Cortex of kidney (tissue), 1 donor: ENCODE data around the gene VILL.

ENCODE experiments used
- DNase-seq: peaks from one replicate; lab custom pipeline; 2025; lab: John Stamatoyannopoulos, UW

Gene VILL

DNA sequence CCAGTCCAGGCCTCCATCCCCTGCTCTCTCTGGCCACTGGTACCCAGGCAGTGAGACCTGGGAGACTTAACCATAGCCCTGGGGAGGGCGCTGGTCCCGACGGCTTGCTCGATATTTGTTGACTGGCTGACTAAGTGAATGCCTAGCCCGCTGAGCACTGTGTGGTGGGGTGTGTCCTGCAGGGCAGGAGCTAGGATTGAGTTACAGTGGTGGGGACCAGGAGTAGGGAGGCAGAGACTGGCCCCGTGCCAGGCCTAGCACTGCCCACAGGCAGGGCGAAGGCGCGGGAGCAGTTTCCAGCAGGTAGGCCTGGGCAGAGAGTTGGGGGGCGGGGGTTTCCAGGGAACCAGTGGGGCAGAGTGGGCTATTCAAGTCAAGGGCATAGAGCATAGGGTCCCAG, at the start of gene VILL:
Gene VILL (plus strand): TSS at position 260 of the 400 bp plus-strand sequence. CDS start 2,887 bp downstream, outside the sequence.
- DNase-seq, result no peak

DNA sequence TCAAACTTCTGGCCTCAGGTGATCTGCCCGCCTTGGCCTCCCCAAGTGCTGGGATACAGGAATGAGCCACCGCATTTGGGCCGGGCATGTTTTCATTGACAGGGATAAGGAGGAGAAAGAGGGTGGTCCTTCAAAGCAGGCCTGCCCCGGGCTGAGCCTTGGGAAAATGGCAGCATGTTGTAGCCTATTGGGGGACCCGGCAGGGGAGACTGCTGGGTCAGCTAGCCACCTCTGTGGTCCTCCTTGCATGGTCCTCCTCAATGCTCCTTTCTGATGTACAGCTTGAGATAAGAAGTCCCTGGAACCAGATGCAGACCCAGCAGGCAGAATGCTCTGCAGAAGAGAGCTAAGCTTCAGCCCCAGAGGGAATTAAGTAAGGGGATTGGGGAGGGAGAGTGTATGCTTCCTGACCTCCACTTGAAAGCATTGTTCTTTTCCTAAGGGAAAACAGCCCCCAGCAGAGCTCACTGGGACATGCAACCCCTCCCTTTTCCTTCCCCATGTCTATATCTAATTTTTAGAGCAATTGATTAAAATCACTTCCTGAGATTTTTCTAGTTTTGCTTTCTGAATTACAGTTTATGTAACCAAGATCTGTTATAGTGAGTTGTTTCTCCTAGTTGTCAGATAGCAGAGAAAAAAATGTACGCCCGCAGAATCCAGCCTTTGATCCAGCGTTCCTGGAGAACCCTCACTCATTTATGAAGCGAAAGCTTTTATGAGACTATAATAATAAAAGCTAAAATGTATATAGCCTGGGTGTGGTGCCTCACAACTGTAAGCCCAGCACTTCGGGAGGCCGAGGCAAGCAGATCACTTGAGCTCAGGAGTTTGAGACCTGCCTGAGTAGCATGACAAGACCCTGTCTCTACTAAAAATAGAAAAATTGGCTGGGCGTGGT, 48.7 kb upstream of the VILL start:
- DNase-seq, result no peak

- DNase-seq, result no peak
Observed at GRCh38 chr3:37942646-37943045, 47.9 kb upstream of the VILL start.

GRCh38 chr3:37943126-37943525, 47.5 kb upstream of the VILL start:
- DNase-seq, result no peak

DNA sequence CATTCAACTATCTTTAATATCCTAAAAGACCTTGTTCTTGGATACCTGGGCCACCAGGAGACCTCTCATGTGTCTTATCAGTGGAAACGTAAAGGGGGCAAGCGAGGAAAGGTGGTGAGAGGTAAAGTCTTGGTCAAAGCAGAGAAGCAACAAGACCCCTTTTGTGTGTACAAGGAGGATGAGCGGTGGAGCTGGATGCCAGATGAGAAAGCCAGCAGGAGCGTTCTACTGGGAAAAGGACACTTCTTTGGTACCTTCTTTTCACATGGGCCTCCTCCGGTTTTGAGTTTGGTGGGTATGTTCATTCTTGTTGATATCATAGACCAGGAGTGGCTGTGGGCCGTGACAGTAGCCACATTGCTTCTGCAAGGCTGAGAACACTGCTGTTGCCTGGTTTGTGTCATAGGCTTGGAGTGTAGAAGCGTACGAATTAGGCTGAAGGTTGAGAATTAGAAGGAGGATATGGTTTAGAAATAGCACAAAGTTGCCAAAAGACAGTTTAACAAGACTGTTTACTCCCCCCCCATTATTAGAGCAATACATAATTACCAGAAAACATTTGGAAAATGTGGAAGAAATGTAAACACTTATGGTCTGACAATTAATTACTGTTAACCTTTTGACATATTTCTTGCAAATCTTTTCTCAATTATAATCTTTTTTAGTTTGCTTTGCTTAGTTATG, 46.8 kb upstream of the VILL start:
- no peak for DNase-seq

GRCh38 chr3:37944391-37944842, 46.2 kb upstream of the VILL start:
- DNase-seq, result no peak

DNA sequence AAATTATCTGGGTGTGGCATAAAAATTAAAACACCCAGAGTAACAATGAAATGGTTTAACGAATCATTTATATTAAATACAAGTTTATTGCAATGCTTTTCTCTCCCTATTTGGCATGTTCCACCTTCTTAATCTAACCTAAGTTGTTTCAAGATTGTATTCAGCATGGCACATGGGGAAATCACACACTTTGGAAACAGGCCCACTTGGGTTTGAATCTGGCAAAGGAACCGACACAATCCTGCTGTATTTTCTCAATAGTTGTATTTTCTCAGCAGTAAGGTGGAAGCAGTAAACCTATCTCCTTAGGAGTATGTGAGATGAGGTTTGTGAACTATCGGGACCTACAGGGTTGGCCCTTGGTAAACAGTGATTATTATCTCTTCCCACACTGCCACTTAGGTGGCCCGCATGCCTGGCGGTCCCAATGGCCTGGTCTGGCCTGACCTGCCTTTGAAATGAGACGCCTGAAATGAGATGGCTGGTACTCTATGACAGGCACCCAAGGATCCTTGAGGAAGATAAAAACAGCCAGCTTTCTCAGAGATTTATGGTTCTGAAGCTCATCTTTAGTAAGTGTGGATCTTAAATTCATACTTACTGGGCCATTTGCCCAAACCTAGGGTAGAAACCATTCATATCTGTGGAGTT, 45.3 kb upstream of the VILL start:
- no peak for DNase-seq

DNA sequence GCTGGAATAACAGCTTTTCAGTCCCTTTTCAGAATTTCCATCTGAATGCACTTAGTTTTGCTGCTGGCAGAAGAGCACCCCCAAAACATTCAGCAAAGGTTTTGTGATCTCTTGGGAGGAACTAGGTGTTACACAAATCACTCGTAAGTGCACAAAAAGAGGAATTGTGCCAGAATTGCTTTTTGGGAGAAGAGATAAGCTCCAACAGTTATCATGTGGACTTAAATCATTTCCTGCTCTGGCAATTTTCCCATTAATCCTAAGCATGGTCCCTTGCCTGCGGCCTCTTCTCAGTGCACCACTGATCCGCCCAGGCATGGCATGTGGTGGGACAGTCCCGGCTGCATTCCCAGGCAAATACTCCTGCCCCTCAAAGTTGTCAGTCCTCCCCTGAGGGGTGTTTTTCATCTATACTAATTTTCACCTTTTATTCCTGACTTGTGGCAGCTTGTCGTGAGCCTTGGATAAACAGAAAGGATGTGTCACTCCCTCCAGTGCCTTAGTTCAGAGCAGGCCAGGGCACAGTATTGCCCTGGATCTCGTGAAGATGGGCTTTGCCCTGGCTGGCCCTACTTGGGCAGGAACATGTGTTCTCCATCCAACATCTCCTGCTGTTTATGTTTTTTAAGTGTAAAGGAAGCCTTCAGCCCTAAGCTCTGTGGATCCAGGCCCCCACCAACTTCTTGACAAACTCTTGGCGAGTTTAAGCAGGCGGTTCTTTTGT, 44.6 kb upstream of the VILL start:
- no peak for DNase-seq

DNA sequence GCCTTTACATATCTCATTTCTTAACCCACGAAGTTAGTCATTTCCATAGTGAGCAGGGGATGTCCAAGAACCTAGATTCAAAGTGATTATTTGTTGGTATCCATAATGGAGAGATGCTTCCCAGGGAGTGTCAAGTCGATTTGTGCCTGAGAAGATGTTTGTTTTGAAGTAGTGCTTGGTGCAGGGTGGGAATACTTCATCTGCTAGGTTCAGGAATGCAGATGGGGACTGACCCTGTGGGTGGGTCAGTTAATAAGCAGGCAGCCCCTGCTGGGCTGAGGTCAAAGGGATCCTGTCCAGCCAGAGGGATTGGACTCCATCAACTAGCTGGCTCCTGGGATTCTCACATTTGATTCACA, 44.1 kb upstream of the VILL start:
- no peak for DNase-seq

DNA sequence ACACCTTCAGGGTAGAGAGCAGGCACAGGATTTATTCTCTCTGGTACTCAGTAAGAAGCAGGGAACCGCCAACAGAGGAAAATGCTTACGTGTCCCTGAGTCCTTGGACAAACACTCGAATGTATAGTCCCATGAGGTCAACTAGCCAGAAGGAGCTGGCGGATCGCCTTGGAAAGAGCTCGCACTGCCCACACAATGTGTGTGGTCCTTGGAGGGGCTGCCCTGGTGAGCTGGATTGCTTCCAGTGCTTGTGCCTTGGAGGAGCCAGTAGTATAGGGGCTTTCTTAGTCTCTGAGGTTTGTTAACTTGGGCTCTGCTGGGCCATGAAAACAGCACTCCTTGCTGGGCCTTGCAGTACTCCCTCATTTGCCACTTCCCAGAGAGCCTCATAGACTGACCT, 40.7 kb upstream of the VILL start:
- DNase-seq, result no peak

DNA sequence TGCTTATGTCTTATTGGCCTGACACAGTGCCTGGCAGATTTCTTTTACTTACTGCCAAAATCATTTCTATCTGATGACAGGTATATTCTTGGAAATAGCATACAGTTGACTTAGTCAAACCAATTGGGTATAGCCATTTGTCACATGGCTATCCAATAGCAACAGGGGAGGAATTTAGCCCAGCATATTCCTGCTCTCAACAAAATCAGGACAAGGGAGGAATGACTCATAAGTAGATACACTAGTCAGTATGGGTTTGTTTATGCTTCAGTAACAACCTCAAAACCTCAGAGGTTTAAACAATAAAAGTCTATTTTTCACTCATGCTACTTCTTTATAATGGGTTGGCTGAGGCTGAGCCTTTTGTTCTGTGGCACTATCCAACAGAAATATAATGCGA, 38.0 kb upstream of the VILL start:
- DNase-seq, result no peak

- no peak for DNase-seq
Observed at GRCh38 chr3:37953226-37953625, 37.4 kb upstream of the VILL start.

- DNase-seq, result no peak
Observed at GRCh38 chr3:37953707-37954394, 36.7 kb upstream of the VILL start.

DNA sequence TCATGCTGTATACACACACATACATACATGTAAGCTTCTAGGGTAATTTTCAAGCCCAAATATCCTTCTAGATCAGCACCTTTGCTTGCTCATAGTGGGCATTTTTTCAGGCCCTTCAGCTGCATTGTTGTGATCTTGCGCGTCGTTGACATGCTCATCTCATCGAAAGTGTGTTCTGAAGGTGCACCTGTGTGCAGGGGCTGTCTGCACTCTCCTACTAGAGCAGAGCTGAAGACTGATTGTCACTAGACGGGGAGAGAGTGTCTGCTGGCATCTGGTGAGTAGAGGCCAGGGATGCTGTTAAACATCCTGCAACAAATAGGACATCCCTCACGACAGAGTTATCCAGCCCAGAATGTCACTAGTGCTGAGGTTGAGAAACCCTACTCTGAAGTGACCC, 35.7 kb upstream of the VILL start:
- no peak for DNase-seq

DNA sequence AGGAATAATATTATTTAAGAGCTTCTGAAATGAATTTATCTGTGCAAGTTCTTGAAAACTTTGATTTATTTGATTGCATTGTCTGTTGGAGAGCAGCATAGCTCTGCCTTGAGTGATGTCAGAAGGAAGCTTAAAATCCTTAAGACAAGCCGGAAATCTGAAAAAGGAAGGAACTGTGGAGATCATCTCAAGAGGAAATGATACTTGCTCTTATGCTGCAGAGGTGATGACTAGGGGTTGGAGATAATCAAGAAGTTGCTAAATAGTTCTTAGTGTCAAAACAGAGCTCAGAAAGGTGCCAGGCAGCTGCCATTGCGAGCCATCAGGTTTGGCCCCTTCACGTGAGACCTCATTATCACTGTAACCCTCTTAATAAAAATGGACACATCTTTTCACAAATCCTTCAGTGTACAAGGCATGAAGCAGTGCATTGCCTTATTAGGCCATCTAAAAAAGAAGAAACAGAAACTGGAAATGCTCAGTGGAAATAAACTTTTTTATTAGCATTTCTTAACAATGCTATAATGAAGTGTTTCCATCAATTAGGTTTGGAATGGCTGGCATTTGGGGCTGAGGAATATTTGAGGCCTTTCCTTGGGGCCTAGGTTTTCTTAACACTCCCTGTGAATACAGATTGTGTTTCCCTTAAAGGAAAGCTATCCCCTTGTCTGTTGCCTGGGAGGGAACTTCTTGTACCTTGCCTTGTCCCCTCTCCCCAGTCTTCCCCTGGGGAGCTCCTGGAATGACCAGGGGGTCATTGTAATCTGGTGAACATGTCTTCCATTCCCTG, 34.5 kb upstream of the VILL start:
- no peak for DNase-seq

- DNase-seq, result no peak
Observed at GRCh38 chr3:37956723-37957538, 33.7 kb upstream of the VILL start.

GRCh38 chr3:37957539-37957936, 33.0 kb upstream of the VILL start:
- no peak for DNase-seq

DNA sequence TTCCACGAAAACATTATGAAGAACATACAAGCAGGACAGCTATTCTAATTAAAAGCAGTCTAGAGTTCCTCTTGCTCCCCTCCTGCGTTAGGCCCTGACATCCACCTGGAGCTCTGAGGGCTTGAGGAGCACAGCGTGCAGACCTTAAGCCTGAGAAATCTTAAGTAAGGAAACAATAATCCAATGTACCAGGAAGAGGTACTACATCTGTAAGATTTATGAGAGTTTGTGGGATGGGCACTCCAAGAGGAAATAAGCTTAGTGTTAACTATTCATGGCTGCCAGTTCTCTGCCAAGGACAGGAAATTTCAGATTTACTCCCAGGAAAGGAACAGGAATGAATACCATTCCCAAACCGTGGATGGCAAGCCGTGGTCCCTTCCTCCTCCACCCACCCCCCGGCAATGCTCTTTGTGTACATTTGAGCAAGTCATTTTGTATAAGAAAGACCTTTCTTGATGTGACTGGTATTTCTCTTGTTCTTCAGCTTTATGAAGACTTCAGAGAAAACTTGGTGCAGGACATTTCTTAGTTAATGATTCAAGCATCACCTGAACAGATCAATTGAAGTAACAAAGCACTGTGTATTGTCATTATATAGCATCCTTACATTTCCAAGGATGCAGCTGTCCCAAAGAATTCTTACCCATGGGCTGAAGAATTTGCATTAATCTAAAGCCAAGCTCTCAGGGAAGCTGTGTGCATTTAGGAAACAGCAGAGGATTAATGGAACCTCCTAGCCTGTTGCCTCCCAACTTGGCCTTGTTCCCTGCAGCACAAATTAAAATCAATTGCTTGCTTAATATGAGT, 28.8 kb upstream of the VILL start:
- no peak for DNase-seq

DNA sequence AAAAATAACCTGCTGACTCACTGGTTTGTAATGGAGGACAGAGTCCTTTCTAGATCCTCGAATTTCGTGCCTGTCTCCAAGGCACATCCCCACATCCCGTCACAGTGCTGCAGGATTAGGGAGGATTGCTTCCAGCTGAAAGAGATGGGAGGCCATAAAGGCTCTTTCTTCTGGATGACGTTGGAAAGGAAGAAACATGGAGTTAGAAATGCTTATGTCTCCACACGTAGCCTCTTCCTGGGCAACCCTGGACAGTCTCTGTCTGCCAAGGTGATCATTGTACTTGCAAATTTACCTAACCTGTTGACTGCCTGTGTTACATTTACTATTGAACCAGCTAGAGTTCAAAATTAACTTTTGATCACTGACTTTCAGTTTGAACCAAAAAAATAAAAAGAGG, 27.6 kb upstream of the VILL start:
- no peak for DNase-seq
